HepG2 (cell line): ENCODE measurements around the gene ETHE1. TPM values are rescaled to one million over a fixed set of nuclear protein-coding genes. Genes with fewer than 3 reads are reported as not detected.
A peak's percentile ranks its signal among the peaks of the same experiment; 100 is the strongest.

Experiments used
- FLYWCH1 ChIP-seq: sonication (generic); formaldehyde crosslinking; IDR thresholded peaks from 2 replicates; pipeline ENCODE4 v1.8.1; 2023; ENCODE audit warnings: mild to moderate bottlenecking, missing genetic modification reagents
- GZF1 ChIP-seq: sonication (generic); formaldehyde crosslinking; IDR thresholded peaks from 2 replicates; pipeline ENCODE4 v1.5.1; 2020; ENCODE audit warnings: mild to moderate bottlenecking, missing genetic modification reagents
- HIVEP1 ChIP-seq: sonication (generic); formaldehyde crosslinking; IDR thresholded peaks from 2 replicates; pipeline ENCODE4 v1.4.0; 2020; ENCODE audit warnings: mild to moderate bottlenecking, missing genetic modification reagents
- HNRNPK ChIP-seq: fragments of 200-400 bp; formaldehyde crosslinking; IDR thresholded peaks from 2 replicates; pipeline ENCODE4 v1.6.1; 2018; ENCODE audit warnings: low read length, low read depth, moderate library complexity, mild to moderate bottlenecking; ENCODE audit not compliant: poor library complexity, severe bottlenecking
- IRF2 ChIP-seq: IDR thresholded peaks from 2 replicates; pipeline ENCODE4 v1.6.1; 2018; ENCODE audit warnings: missing genetic modification reagents, missing compliant biosample characterization
- NRL ChIP-seq: sonication (generic); formaldehyde crosslinking; IDR thresholded peaks from 2 replicates; pipeline ENCODE4 v1.5.0; 2020; ENCODE audit warnings: missing genetic modification reagents, mild to moderate bottlenecking, moderate library complexity, borderline replicate concordance
- POGK ChIP-seq: sonication (generic); formaldehyde crosslinking; conservative IDR thresholded peaks from 2 replicates; pipeline ENCODE4 v1.8.0; 2022; ENCODE audit warnings: mild to moderate bottlenecking, moderate library complexity, missing genetic modification reagents
- POGZ ChIP-seq: sonication (generic); formaldehyde crosslinking; IDR thresholded peaks from 2 replicates; pipeline ENCODE4 v1.4.0; 2020; ENCODE audit warnings: mild to moderate bottlenecking, missing genetic modification reagents
- PRMT3 ChIP-seq: sonication (generic); formaldehyde crosslinking; IDR thresholded peaks from 2 replicates; pipeline ENCODE4 v1.8.1; 2022; ENCODE audit warnings: low read depth, mild to moderate bottlenecking, moderate library complexity, missing genetic modification reagents, borderline replicate concordance
- RBM22 ChIP-seq: fragments of 200-400 bp; formaldehyde crosslinking; optimal IDR thresholded peaks from 2 replicates; pipeline ENCODE3; 2017; ENCODE audit warnings: mild to moderate bottlenecking, low read length, moderate library complexity
- YEATS4 ChIP-seq: sonication (generic); formaldehyde crosslinking; IDR thresholded peaks from 2 replicates; pipeline ENCODE4 v1.4.0; 2020; ENCODE audit warnings: missing genetic modification reagents, borderline replicate concordance
- ZBTB40 ChIP-seq, 2 experiments: fragments of 450-650 bp in 1 of 2; sonication (generic) in 1 of 2; formaldehyde crosslinking in 1 of 2; IDR thresholded peaks; 2 replicates each; pipeline versions ENCODE4 v1.6.1 to v1.8.0; 2016 to 2022; ENCODE audit warnings: antibody characterized with exemption in 1 of 2, mild to moderate bottlenecking in 1 of 2, missing genetic modification reagents in 1 of 2
- ZNF235 ChIP-seq: sonication (generic); formaldehyde crosslinking; IDR thresholded peaks from 2 replicates; pipeline ENCODE4 v1.8.1; 2023; ENCODE audit warnings: mild to moderate bottlenecking, missing genetic modification reagents, borderline replicate concordance
- ZNF3 ChIP-seq: IDR thresholded peaks from 2 replicates; pipeline ENCODE4 v1.7.0; 2017; ENCODE audit warnings: inconsistent platforms
- ZNF354B ChIP-seq: sonication (generic); formaldehyde crosslinking; IDR thresholded peaks from 2 replicates; pipeline ENCODE4 v1.8.0; 2022; ENCODE audit warnings: mild to moderate bottlenecking, missing genetic modification reagents
- ZNF549 ChIP-seq: sonication (generic); formaldehyde crosslinking; IDR thresholded peaks from 2 replicates; pipeline ENCODE4 v1.5.0; 2020; ENCODE audit warnings: missing genetic modification reagents
- ZNF605 ChIP-seq: sonication (generic); formaldehyde crosslinking; IDR thresholded peaks from 2 replicates; pipeline ENCODE4 v1.8.0; 2022; ENCODE audit warnings: mild to moderate bottlenecking, missing genetic modification reagents
- ZSCAN25 ChIP-seq: sonication (generic); formaldehyde crosslinking; IDR thresholded peaks from 2 replicates; pipeline ENCODE4 v1.8.0; 2022; ENCODE audit warnings: mild to moderate bottlenecking, missing genetic modification reagents
- polyA plus RNA-seq, 8 experiments: library from polyadenylated mRNA; depleted of rRNA in 3 of 8; stranded (reverse) in 7 of 8; unstranded in 1 of 8; fragments of >200 nt; fragmentation: Illumina TruSeq in 4 of 8; extraction: Trizol in 4 of 8; gene quantifications; 2 replicates each; pipeline versions ENCODE4 v1.2.1 to v1.2.3, GENCODE V29; 2011 to 2016; ENCODE audit warnings: low read depth in 4 of 8, missing spikeins in 1 of 8, mixed read lengths in 1 of 8; ENCODE audit not compliant: insufficient read depth in 1 of 8
- total RNA-seq, 5 experiments: library from RNA; depleted of rRNA; stranded (reverse); fragments of >200 nt; fragmentation: Illumina TruSeq; extraction: Trizol; gene quantifications; 2 replicates each; pipeline ENCODE4 v1.2.3, GENCODE V29; 2016; ENCODE audit warnings: low read depth in 1 of 5

The ETHE1 gene
- total and polyA plus RNA-seq, 2 of the 13 experiments (the other 11 are each of a cell fraction or from before 2014, with no cell fraction given) = 32.5 to 58.4 TPM

- 0 out of 2 replicates have a peak, but pooled peaks have one; percentile 16 for TF ChIP-seq YEATS4 (CRISPR knock-in tag)
- no peak for TF ChIP-seq ZNF3 (CRISPR knock-in tag)
- TF ChIP-seq HIVEP1 (CRISPR knock-in tag) = no peak
- no peak for TF ChIP-seq HNRNPK
- TF ChIP-seq POGK = peak; percentile 40; the same call in 1 of the 2 replicates
- TF ChIP-seq PRMT3 (CRISPR knock-in tag) = no peak
- TF ChIP-seq ZSCAN25 (CRISPR knock-in tag) = no peak
- no peak for TF ChIP-seq FLYWCH1 (CRISPR knock-in tag)
- TF ChIP-seq ZNF549 (CRISPR knock-in tag) = no peak
- no peak for TF ChIP-seq ZNF354B (CRISPR knock-in tag)
- TF ChIP-seq IRF2 (CRISPR knock-in tag) = no peak
- no peak for TF ChIP-seq ZNF235 (CRISPR knock-in tag)
- TF ChIP-seq ZNF605 (CRISPR knock-in tag) = no peak; the same call in 1 of the 2 replicates
- no peak for TF ChIP-seq RBM22
- no peak for TF ChIP-seq ZBTB40 (IDR thresholded peaks at IDR 0.05)
- peak; percentile 60; the same call in 1 of the 2 replicates for TF ChIP-seq ZBTB40 (CRISPR knock-in tag; IDR thresholded peaks at IDR 0.05)
- 0 out of 2 replicates have a peak, but pooled peaks have one; percentile 11 for TF ChIP-seq NRL (CRISPR knock-in tag)
- no peak for TF ChIP-seq GZF1 (CRISPR knock-in tag)
- no peak; the same call in 1 of the 2 replicates for TF ChIP-seq POGZ (CRISPR knock-in tag)
These were observed 22.4 kb downstream of the ETHE1 start, which contains the start of gene PHLDB3 (continued) for GRCh38 chr19:43504426-43505185.
